Measurements from ENCODE around the gene IL23A. TPM values are rescaled to one million over a fixed set of nuclear protein-coding genes. Genes with fewer than 3 reads are reported as not detected.
"Not testable (repeated sequence)": the region's sequence is repeated elsewhere in the genome, so short reads cannot be mapped to it uniquely, and the experiment has no call there.

The IL23A gene
- polyA plus RNA-seq, 5 donors, result 0.64 to 1.1 (median 0.81) TPM

GRCh38 chr12:56324206-56324605 lies 14.5 kb upstream of the IL23A start:
- DNase-seq, result no peak

GRCh38 chr12:56326126-56326525 lies 12.6 kb upstream of the IL23A start:
- DNase-seq, result no peak

GRCh38 chr12:56326533-56326932 lies 12.2 kb upstream of the IL23A start:
- no peak for DNase-seq

- no peak for DNase-seq
Observed at GRCh38 chr12:56330936-56331490, 7.7 kb upstream of the IL23A start.

DNA sequence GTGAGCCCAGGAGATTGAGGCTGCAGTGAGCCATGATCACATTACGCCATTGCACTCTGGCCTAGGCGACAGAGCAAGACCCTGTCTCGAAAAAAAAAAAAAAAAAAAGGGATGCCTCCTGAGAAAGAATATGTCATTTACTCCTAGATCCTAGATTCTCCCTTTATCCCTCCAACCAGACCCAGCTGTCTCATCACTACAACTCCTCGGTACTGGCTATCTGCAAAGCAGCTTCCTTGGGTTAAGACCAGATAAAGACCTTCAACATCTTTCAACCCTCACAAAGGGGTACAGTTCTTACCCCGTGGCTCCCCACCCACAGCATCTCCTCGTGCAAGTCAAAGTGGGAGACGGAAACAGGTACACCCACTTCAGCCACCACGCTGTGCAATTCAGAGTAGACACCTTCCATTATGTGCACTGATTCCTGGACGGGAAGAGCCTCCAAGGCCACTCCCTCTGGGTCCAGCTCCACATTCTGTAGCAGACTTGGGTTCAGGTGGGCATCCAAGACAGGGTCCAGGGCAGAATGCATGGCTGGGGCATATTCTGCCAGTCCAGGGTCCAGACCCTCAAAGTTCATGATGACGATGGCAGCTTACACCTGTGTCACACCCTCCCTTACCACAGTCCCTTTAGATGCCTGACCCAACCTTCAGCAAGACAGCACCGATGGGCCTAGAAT lies 6.0 kb upstream of the IL23A start:
- DNase-seq, result no peak

DNA sequence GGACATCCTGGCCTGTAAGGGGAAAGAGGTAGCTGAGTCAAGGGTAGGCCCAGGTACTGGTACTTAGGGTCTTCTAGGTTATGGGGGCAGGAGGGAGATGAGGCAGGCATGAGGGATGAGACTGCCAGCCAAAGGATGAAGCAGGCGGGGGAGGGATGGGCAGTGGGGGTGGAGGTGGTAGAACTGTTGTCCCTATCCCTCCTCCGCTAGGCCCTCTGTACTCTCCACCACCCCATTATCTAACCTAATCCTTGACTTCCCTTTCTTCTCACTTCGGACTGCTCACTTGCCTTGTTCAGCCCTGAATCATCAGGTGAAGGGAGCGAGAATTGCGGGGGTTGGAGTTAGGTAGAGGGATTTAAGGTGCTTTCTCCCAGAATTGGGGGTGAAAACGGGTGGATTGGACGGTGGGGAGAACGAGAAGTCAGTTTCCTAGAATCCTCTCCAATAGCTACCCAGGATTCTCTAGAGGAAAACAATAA lies 5.4 kb upstream of the IL23A start:
- DNase-seq, result no peak

DNA sequence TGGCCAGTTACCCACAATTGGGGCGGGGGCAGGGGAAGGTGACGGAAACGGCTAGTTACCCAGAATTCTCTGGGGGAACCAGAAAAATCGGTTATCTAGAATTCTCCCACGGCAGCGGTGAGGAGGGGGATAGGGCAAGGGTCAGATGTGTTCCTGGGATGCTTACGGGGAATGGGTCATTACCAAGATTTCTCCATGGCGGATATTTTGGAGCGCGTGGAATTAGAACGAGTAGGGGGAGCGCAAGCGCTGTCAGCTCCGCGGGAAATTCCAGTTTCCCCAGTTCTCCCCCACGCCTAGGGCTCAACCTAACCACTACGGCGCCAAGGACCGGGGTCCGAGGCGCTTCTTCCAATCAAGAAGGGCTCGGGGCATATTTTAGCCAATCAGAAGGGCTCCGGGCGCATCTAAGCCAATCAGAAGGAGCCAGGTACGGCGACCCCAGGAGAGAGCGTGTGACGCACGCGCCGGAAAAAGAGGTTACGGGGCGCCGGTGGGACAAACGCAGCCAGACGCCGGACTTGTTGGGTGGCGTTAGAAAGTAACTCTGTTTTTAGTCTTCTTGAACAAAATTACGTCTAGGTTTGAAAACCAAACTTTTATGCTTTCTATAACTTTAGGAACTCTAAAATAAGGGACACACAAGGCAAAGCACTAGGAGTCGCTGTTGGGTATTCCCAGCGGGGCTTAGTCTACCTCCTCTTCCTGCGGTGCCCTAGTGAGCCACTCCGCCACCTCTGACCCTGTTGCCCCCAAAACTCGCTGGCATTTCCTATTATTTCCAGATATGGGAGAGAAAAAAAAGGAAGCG lies 4.8 kb upstream of the IL23A start, which contains the start of gene PAN2:
PAN2 (minus strand) TSS at position 322 of the 811 bp plus-strand sequence. CDS start 906 bp downstream, outside the sequence.
- peak; percentile 96 to 97 for DNase-seq

GRCh38 chr12:56334490-56334793 lies 4.2 kb upstream of the IL23A start:
- DNase-seq, result no peak

GRCh38 chr12:56335527-56335926 lies 3.2 kb upstream of the IL23A start:
- not testable (repeated sequence) for DNase-seq

- no peak for DNase-seq
Observed at GRCh38 chr12:56336361-56337167, 2.1 kb upstream of the IL23A start.

DNA sequence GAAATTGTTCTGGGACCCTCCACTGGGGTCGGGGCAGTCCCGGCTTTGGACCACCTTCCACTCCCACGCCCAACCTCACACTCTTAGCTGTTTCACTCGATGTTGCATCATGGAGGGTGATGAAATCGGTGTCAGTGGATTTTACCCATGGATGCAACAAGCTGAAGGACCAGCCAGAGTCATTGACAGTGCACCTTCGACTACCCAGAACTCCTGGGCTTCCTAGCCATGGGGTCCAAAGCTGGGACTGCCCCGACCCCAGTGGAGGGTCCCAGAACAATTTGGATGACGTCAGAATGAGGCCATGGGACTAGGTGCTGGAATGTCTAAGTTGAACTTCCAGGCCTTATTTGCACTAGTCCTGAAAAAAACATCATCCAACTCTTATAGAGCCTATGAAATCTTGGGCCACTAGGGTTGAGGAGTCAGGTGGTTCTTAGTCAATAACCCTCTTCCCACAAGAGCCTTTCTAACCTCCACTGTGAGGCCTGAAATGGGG lies 882 bp upstream of the IL23A start:
- DNase-seq, result no peak

GRCh38 chr12:56339158-56339422 lies 406 bp downstream of the IL23A start:
- DNase-seq, result no peak

GRCh38 chr12:56341616-56342015 lies 2.9 kb downstream of the IL23A start:
- no peak for DNase-seq

- not testable (repeated sequence) for DNase-seq
Observed at GRCh38 chr12:56342290-56342689, 3.6 kb downstream of the IL23A start.

- no peak for DNase-seq
Observed at GRCh38 chr12:56346675-56347074, 8.0 kb downstream of the IL23A start.

DNA sequence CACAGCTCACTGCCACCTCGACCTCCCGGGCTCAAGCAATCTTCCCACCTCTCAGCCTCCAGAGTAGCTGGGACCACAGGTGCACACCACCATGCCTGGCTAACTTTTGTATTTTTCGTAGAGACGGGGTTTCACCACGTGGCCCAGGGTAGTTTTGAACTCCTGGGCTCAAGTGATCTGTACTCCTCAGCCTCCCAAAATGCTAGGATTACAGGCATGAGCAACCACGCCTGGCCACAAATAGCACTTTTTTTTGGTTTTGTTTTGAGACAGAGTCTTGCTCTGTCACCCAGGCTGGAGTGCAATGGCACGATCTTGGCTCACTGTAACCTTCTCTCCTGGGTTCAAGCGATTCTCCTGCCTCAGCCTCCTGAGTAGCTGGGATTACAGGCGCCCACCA lies 8.6 kb downstream of the IL23A start:
- DNase-seq, result not testable (repeated sequence)

GRCh38 chr12:56348776-56349175 lies 10.1 kb downstream of the IL23A start:
- no peak for DNase-seq

DNA sequence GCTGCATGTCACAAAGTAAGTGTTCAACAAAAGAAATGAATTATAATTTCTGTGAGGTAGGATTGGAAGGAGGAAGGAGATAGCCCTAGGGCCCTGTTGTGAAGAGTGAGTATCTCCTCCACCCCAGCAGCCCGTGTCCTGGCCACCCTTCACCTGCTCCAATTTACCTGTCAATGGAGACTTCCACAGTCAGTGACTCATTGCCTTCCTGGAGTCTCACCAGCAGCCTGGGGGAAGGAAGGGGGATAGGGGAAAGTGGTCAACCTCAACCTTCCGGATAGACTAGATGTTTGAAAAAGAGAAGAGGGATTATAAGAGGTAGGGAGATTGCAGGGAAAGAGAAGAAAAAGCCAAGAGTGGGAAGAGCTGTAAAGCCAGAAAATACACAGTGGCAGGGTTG lies 12.0 kb downstream of the IL23A start:
- no peak for DNase-seq

DNA sequence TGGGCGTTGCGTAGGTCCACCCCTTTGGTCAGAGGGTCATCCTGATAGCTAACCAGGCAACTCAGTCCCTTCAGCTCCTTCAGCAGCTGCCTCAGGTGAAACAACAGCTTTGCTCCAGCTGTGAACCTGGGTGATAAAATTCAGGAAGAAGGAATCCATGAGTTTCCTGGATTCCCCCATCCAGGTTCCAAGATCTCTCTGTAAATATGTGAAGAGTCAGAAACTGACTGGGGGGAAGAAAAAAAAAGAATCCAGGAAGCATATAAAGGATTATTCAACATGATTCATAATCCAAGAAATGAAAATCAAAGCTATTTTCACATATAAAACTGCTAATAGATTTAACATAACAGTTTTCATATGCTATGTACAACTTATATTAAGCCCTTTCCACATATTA lies 12.6 kb downstream of the IL23A start:
- no peak for DNase-seq

GRCh38 chr12:56358836-56359532 lies 20.3 kb downstream of the IL23A start:
- peak in 1 of 2 donors; percentile 24 for DNase-seq
